Measurements from ENCODE around the gene CEP95.
"Not testable (repeated sequence)": the region's sequence is repeated elsewhere in the genome, so short reads cannot be mapped to it uniquely, and the experiment has no call there.

Gene CEP95

DNA sequence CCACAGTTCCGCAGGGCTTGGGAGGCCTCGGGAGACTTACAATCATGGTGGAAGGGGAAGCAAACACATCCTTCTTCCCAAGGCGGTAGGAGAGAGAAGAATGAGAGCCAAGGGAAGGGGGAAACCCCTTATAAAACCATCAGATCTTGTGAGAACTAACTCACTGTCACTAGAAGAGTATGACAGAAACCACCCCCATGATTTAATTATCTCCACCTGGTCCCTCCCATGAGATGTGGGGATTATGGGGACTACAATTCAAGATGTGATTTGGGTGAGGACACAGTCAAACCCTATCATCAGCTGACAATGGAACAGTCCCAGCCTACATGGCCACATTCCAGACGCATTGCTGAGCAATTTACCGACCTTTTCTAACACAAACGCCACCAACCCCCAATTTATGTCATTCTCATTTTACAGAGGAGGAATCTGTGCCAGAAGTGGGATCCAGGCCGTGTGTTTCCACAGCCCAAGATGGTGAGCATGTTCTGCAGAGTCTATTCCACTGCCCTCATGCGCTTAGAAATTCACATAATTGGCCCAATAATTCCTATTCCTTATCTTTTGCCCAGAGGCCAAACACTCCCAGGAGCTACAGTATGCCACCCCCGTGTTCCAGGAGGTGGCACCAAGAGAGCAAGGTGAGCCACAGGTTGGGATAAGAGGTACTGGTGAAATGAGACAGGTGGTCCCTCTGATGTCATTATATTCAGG lies 40.6 kb upstream of the CEP95 start:
- no peak for TF ChIP-seq CTCF (IDR thresholded peaks at IDR 0.05; ENCODE audit: low read depth, low read length)
- no peak overlapping the region for H3K4me3 ChIP-seq (ENCODE audit: low read depth, low read length)

- not testable (repeated sequence) for H3K4me3 ChIP-seq (ENCODE audit: low read depth, low read length)
These were observed 39.9 kb upstream of the CEP95 start for GRCh38 chr17:64466834-64467233.

GRCh38 chr17:64470625-64471024 lies 36.2 kb upstream of the CEP95 start:
- no peak overlapping the region for H3K4me3 ChIP-seq (ENCODE audit: low read depth, low read length)
- TF ChIP-seq CTCF (IDR thresholded peaks at IDR 0.05; ENCODE audit: low read depth, low read length), result no peak

DNA sequence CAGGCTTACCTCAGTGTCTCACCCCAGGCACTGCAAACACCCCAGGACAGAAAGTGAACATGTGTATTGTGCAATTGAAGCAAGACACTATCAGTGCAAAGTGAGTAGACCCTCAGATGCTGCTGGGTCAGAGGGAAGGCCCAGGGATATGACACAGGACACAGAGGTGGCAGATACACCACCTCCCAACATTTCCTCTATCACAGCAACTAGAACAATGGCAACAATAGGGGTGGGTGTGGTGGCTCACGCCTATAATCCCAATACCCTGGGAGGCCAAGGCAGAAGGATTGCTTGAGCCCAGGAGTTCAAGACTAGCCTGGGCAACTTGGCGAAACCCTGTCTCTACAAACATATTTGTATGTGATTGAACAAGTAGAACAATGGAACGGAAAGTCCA lies 35.3 kb upstream of the CEP95 start:
- TF ChIP-seq CTCF (IDR thresholded peaks at IDR 0.05; ENCODE audit: low read depth, low read length), result no peak
- H3K4me3 ChIP-seq (ENCODE audit: low read depth, low read length), result no peak overlapping the region

GRCh38 chr17:64472564-64472963 lies 34.2 kb upstream of the CEP95 start:
- no peak overlapping the region for H3K4me3 ChIP-seq (ENCODE audit: low read depth, low read length)
- TF ChIP-seq CTCF (IDR thresholded peaks at IDR 0.05; ENCODE audit: low read depth, low read length), result no peak

GRCh38 chr17:64477849-64478248 lies 28.9 kb upstream of the CEP95 start:
- TF ChIP-seq CTCF (IDR thresholded peaks at IDR 0.05; ENCODE audit: low read depth, low read length), result no peak
- no peak overlapping the region for H3K4me3 ChIP-seq (ENCODE audit: low read depth, low read length)

- no peak for TF ChIP-seq CTCF (IDR thresholded peaks at IDR 0.05; ENCODE audit: low read depth, low read length)
- no peak overlapping the region for H3K4me3 ChIP-seq (ENCODE audit: low read depth, low read length)
These were observed 25.8 kb upstream of the CEP95 start for GRCh38 chr17:64480951-64481350.

- TF ChIP-seq CTCF (IDR thresholded peaks at IDR 0.05; ENCODE audit: low read depth, low read length), result no peak
- H3K4me3 ChIP-seq (ENCODE audit: low read depth, low read length), result no peak overlapping the region
These were observed 22.4 kb upstream of the CEP95 start for GRCh38 chr17:64484380-64484779.
